GM21576 (cell line): Measurements from ENCODE around the gene SMIM44.
"Not testable (repeated sequence)": the region's sequence is repeated elsewhere in the genome, so short reads cannot be mapped to it uniquely, and the experiment has no call there.

ENCODE experiments used
- ATAC-seq: cut with Tn5 transposase; IDR thresholded peaks from one replicate; pipeline ENCODE4 v1.9.1; 2021; ENCODE audit warnings: mild to moderate bottlenecking, moderate library complexity; ENCODE audit not compliant: unreplicated experiment

Gene SMIM44

DNA sequence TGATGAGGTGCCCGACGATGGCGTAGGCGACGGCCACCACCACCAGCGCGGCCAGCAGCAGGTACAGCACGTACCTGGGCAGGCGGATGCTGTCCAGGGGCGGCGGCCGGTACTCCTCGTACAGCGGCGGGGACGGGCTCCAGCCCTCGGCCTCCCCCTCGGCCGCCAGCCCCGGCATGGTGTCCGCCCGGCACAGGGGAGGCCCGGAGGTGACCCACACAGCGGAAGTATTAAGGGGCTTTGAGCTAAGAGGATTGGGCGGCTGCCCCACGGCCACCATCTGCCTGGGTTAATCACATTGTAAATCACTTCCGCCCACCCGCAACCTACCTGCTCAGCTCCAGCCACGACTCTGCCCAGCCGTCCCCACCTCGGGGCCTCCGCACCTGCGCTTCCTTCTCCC lies at the start of gene SMIM44:
Gene SMIM44 (minus strand): TSS at position 216 of the 403 bp plus-strand sequence. CDS start 38 bp downstream, at position 178.
- ATAC-seq: no peak

DNA sequence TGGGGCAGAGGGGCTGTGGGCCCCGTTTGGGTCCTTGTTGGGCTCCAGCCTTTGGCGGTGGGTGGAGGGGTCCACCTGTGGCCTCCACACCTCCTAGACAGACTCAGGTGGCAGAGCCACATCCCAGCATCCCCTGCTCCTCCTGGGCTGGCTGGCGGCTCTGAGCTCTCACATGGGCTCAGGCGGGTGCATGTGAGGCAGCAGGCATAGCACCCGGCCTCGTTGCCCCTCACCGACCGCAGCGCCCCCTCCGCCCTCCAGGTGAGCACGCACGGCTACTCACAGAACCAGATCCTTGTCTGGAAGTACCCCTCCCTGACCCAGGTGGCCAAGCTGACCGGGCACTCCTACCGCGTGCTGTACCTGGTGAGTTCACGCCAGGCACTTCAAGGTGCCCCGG lies 49.8 kb upstream of the SMIM44 start:
- ATAC-seq: no peak

DNA sequence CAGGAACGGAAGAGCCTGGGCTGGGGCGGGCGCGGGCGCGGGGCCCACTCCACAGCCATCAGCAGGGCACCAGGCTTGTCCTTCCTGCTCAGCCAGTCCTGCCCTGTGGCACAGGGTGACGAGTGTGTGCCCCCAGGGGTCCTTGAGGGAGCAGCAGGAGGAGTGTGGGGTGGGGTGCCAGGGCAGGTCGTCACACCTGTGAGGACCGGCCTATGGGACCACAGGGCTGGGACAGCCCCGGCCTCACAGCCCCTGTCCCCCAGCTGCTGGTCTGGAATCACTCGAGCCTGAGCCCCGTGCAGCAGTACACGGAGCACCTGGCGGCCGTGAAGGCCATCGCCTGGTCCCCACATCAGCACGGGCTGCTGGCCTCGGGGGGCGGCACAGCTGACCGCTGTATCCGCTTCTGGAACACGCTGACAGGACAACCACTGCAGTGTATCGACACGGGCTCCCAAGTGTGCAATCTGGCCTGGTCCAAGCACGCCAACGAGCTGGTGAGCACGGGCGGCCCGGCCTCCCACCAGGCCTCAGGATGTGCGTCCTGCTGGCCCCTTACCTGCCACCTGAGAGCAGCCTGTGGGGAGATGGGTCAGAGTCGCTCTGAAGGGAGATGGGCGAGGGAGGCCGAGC lies 49.0 kb upstream of the SMIM44 start:
- ATAC-seq: no peak

DNA sequence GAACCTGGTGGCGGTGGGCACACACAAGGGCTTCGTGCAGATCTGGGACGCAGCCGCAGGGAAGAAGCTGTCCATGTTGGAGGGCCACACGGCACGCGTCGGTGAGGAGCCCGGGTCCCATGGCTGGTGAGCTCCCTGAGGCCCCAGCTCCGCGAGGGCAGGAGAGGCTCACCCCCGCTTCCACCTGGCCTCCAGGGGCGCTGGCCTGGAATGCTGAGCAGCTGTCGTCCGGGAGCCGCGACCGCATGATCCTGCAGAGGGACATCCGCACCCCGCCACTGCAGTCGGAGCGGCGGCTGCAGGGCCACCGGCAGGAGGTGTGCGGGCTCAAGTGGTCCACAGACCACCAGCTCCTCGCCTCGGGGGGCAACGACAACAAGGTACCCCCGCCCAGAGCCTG lies 48.5 kb upstream of the SMIM44 start:
- ATAC-seq: no peak

DNA sequence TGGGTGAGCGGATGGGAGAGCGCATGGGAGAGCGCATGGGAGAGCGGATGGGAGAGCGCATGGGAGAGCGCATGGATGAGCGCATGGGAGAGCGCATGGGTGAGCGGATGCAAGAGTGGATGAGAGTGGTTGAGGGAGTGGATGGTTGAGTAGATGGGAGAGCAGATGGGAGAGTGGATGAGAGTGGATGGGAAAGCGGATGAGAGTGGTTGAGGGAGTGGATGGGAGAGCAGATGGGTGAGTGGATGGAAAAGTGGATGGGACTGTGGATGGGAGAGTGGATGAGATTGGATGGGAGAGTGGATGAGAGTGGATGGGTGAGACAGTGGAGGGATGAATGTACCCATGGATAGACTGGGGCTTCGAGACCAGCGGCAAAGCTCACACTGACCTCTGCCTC lies 47.1 kb upstream of the SMIM44 start:
- ATAC-seq: no peak

DNA sequence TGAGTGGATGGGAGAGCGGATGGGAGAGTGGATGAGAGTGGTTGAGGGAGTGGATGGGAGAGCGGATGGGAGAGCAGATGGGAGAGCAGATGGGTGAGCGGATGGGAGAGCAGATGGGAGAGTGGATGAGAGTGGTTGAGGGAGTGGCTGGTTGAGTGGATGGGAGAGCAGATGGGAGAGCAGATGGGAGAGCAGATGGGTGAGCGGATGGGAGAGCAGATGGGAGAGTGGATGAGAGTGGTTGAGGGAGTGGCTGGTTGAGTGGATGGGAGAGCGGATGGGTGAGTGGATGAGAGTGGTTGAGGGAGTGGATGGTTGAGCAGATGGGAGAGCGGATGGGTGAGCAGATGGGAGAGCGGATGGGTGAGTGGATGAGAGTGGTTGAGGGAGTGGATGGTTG lies 46.1 kb upstream of the SMIM44 start:
- not testable (repeated sequence) for ATAC-seq

DNA sequence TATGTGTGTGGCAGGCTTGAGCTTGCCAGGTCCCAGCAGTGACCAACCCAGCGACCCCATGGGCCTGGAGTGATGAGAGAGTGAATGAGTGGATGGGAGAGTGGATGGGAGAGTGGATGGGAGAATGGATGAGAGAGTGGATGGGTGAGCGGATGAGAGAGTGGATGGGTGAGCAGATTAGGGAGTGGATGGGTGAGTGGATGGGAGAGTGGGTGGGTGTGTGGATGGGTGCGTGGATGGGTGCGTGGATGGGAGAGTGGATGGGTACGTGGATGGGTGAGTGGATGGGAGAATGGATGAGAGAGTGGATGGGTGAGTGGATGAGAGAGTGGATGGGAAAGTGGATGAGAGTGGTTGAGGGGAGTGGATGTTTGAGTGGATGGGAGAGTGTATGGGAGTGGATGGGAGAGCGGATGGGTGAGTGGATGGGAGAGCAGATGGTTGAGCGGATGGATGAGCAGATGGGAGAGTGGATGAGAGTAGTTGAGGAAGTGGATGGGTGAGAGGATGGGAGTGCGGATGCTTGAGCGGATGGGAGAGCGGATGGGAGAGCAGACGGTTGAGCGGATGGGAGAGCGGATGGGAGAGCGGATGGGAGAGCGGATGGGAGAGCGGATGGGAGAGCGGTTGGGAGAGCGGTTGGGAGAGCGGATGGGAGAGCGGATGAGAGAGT lies 45.4 kb upstream of the SMIM44 start:
- ATAC-seq: no peak

DNA sequence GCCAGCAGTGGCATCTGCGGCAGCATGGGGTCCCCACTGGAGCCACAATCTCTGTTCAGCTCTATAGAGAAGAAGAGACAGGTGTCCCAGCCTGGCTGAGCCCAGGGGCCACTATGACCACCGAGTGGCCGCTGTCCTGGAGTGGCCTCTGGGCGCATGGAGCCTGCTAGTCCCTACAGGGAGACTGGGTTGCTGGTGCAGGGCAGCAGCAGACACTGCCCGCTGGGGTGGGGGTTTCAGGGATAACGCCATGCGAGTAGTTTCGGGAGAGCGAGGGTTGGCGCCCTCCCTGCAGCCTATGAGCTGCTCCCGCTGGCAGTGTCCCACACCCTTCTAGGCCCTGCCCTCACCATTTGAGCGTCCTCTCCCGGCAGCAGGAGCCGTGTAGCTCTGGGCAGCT lies 44.8 kb upstream of the SMIM44 start:
- ATAC-seq: no peak

DNA sequence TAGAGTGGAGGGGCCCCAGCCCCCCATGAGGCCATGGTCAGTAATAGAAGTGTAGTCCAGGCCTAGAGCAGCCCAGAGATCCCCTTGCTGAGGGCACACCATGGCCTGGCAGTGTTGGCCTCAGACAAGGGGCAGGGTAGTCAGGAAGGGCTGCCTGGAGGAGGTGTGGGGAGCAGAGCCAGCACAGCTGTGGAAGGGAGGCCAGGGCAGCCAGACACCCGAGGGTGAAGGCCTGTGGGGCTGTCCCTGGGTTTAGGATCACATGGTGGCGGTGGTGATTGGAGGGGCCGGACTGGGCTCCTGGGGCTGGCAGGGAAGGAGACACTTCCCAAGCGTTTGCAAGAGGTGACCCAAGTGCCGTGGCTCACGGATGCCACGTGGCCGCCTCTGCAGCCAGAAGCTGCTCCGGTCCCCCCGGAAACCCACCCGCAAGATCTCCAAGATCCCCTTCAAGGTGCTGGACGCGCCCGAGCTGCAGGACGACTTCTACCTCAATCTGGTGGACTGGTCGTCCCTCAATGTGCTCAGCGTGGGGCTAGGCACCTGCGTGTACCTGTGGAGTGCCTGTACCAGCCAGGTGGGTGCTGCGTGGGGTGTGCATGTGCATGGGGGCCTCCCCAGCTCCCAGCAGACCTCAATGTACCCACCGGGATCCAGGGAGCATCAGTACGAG lies 44.1 kb upstream of the SMIM44 start:
- ATAC-seq: no peak

DNA sequence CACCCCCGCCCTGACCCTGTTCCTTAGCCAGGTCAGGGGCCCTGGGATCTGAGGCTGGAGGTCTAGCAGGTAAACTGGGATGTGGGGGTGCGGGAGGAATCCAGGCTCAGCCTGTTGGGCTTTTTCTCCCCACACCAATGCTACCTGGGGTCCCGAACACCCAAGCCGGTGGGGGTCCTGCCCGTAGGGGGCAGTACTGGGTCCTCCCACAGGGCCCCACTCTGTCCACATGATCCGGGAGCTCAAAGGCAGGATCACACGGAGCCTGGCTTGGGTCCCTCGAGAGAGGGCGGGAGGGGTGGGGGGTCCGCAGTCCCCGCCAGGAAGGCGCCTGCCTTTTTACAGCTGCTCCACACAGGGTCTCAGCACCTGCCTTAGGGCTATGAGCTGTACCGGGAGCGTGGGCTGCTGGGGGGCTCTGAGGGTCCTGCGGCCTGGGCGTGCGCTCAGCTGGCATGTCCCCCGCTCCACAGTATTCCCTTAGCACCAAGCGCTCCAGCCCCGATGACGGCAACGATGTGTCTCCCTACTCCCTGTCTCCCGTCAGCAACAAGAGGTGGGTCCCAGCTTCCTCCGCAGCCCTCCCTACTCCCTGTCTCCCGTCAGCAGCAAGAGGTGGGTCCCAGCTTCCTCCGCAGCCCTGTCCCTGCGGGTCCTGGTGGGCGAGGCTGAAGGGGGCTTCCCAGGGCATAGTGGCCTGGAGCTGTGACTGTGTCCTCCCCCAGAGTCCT lies 43.4 kb upstream of the SMIM44 start:
- no peak for ATAC-seq

DNA sequence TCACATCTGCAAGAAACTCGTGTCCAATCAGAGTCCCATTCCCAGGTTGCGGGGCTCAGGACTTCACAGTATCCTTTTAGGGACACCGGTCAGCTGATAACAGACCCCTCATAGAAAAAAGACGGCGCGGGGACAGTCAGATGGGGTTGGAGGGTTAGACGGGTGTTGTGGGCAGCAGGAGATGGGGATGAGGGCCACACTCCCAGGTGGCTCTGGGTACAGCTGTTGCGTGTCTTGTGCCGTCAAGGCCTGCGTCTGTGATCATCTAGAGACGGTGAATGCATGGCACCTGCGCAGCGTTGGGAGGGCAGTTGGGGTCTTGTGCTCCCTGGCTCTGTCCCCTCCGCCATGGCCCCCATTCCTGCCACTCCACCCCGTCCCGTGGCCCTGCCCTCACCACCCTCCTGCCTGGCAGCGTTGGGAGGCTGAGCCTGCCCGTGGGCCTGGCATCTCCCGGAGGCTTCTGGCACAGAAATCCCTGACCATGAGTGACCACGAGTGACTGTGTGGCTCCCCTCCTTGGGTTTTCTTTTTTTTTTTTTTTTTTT lies 41.7 kb upstream of the SMIM44 start:
- no peak for ATAC-seq

DNA sequence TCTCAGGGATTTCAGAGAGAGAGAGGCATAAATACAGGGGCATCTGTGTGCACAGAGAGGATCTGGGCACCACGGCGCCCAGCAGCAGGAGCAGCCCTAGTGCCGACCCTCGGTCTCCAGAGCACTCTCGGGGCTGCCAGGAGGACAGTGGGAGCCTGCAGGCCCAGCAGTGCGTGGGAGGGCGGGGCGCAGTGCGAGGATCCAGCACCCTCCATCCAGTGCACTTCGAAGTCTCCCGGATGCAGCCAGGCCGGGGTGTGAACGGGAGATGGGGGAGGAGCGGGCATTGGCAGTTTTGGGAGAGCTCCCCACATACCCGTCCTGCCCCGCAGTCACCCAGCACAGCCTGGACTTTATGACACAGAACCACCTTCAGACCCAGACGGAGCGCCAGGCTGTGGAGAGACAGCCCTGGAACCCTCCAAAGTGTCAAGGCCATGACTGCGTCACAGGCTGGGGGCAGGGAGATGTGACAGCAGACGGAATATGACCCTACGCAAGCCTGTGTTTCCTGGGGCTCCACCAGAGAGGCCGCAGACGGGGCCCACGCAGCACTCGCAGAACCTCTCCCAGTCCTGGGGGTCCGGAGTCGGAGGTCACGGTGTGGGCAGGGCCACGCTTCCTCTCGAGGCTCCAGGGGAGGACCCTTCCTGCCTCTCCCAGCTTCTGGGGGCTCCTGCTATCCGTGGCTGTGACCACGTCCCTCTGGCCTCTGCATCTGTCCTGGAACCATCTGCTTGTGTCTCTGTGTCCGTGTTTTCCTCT lies 41.0 kb upstream of the SMIM44 start:
- no peak for ATAC-seq

DNA sequence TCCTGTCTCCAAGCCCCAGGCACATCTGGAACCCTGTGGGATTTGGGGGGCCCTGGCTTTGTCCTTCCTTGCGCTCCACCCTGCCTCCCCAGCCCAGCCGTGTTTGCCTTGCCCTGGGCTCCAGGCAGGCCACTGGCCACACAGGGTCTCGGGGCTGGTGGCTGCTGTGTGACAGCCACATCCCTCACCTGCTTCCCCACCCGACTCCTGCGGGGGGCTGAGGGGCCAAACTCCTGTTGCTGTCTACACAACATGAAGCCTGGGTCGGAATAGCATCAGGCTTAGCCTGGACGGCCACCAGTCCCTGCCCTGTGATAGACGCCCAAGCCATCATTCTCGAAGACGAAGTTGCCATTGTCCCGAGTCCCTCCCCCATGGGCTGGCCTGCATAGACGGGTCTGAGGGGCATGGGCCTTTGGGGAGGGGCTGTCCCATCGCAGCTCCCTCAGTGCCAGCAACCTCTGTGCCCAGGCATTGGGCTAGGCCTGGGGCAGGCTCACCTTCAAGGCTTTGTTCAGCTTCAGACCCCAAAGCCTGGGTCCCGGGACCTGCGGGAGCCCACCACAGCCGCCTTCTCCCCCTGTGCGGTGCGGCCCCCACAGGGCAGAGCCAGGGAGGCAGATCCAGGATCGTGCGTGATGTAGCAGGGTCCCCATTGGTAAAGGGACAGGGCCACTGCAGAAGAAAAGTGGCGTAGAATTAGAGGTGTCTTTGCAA lies 40.3 kb upstream of the SMIM44 start:
- ATAC-seq: no peak

DNA sequence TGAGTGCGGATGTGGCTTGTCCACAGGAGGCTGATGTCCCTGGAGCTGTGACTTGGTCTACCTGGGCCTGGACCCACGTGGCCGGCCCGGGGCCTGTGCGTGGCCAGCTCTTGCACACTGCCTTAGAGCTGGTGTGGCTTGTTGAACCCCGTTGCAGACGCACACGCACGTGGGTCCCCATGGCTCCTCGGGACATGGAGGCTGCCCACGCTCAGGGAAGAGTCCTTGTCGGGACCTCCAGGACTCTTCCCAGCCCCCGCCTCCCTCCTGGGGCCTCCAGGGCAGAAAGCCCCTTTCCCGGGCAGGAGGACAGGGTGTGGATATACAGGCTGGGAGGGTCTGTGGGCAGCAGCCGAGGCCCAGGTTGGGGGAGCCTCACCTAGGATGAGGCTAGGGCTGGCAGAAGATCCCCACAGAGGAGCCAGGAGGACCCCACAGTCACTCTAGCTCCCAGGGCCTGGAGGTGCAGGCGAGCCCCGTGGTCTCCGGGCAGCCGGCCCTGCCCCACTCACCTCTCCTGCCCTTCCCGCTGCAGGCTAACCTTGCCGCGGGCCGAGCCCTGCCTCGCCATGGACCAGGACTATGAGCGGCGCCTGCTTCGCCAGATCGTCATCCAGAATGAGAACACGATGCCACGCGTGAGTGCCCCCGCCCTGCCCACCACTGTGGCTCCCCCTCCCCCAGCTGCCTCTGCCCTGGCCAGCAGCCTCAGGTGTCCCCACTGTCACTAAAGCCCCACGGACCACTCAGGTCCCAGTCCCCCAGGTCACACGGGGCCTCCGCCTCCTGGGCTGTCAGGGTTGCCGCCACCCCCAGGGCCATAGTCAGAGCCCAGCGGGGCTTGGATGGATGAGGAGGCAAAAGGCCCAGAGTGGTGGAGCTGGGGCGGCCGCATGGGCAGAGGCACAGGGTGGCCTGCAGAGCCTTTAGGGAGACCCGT lies 39.5 kb upstream of the SMIM44 start:
- ATAC-seq: no peak

DNA sequence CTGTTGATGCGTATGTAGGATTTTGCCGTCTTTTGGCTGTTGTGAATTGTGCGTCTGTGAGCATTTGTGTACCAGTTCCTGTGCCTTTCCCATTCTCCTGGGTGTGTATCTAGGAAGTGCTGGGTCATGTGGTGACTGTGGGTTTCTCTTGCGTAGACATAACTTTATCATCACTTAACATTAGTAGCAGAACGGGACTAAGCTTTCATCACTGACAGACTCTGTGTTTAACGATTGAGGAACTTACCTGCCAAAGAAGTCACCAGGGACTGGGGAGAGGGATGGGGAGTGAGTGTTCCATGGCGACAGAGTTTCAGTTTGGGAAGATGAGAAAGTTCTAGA lies 37.8 kb upstream of the SMIM44 start:
- no peak for ATAC-seq

DNA sequence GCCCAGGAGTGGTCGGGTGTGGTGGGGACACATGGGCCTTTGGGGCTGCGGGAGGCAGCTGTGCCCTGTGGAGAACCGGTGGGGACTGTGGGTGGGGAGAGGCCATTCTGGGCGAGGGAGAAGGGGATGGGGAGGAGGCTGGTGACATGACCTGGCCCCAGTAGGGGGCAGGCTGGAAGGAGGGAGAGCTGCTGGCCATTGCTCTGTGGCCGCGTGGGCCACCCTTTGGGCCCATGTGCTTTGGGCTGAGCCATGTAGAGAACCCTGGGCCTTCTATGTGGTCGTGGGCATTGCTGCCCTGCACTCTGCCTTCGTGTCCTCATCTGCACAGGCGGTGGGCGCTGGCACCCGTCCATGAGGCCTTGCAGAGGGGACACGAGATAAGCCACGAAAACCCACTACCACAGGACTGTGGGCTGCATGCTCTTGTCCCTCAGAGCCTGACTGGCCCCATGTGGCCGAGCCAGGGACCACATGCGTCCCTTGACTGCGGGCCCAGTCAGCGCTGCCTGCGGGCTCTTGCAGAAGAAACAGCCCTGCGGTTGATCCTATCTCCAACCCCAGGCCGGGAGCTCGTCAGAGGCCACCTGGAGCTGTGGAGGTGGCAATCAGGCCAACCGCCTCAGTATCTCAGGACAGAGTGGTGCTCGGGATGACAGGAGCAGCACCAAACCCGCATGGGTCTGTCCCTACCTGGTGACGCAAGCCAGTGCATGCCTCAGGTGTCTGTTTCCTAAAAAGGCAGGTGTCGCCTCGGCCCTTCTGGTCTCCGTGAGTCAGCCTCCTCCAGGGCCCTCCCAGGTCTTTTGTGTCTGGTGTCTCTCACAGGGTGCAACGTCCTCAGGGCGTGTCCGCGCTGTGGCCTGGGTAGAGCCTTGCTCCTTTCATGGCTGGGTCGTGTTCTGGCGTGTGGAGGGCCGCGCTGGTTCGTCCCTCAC lies 37.2 kb upstream of the SMIM44 start:
- no peak for ATAC-seq

DNA sequence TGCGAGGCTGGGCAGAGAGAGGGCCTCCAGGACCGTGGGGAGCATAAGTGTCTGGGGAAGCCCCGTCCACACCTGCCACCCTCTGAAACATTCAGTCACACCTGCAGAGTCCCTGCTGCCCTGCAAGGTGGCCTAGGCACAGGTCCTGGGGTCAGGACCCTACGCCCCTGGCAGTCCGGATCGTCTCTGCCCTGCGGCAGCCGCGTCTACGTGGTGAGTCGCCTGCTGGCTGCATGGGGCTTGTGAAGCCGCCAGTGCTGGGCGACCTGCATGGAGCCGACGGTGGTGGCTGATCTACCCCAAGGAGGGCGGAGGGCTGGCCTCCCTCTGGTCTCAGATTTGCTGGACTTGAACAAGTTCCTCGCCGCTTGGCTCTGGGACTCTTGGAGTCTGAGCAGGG lies 35.9 kb upstream of the SMIM44 start:
- ATAC-seq: no peak

DNA sequence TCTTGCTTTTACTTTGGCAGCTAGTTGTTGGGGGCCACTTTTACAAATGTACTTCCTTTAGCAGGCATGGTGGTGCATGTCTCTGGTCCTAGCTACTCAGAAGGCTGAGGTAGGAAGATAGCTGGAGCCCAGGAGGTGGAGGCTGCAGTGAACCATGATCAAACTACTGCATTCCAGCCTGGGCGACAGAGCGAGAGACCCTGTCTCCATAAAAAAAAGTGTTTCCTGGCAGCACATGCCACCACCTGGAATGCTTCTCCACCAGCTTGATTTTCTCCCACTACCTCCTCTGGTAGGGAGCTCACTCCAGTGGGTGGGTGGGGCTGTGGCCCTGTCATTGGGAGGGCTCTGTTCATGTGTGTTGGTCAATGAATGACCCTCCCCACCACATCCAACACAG lies 35.4 kb upstream of the SMIM44 start:
- no peak for ATAC-seq
